NCI-H226 (cell line): ENCODE measurements around the gene OSBP.
"Not testable (repeated sequence)": the region's sequence is repeated elsewhere in the genome, so short reads cannot be mapped to it uniquely, and the experiment has no call there.

Experiments
- DNase-seq: peaks from one replicate; pipeline ENCODE4 v3.0.0-alpha.2; 2015

The OSBP gene

GRCh38 chr11:59615637-59616395 lies at the start of gene OSBP:
TSS of gene OSBP (minus strand) at chr11:59615774. CDS start at chr11:59615664, 110 bp downstream.
- peak; percentile 100 for DNase-seq

GRCh38 chr11:59660621-59661020 lies 45.0 kb upstream of the OSBP start:
- no peak for DNase-seq

DNA sequence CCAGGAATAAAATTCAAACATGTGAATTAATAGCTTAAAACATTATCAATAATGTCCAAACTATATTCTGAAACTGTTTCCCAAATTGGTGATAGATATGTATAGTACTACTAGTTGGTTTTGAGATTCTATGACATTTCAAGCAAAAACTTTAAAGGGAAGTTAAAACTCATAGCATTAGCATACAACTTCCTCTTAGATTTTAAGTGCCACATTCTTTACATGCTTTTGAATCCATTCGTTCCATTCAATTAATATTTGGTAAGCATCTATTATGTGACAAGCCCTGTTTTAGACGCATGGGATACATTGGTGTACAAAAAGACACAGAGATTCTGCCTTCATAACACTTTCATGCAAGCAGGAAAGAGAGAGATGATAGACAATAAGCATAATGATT lies 44.4 kb upstream of the OSBP start:
- no peak for DNase-seq

GRCh38 chr11:59658036-59658435 lies 42.5 kb upstream of the OSBP start:
- no peak for DNase-seq

DNA sequence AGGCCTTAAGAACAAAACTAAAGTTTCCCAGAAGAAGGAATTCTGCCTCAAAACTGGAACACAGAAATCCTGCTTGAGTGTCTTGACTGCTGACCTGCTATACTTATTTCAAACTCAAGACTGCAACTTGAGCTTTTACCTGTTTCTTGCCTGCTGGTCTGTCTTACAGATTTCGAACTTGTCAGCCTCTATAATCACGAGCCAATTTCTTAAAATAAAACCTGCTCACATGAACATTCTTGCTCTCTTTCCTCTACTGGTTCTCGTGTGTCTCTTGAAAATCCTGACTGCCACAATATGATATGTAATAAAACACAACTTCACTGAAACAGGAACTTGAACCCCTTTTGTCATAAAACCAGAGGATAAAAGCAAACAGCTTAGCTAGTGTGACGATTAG lies 39.3 kb upstream of the OSBP start:
- no peak for DNase-seq

GRCh38 chr11:59647245-59647980 lies 31.8 kb upstream of the OSBP start:
- no peak for DNase-seq

GRCh38 chr11:59644528-59644927 lies 29.0 kb upstream of the OSBP start:
- DNase-seq: no peak

DNA sequence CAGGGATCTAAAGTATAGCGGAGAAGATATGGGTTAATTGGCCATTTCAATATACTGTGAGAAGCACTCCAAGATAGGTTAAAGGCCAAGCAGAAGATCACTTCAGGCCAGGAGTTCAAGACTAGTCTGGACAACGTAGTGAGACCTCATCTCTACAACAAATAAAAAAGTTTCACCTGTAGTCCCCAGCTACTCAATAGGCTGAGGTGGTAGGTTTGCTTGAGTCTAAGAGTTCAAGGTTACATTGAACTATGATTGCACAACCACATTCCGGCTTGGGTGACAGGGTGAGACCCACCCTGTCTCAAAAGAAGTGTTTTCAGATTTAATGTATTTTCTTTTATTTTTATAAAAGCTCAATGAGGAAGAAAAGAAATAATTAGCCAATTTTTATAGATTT lies 27.8 kb upstream of the OSBP start:
- DNase-seq: no peak

DNA sequence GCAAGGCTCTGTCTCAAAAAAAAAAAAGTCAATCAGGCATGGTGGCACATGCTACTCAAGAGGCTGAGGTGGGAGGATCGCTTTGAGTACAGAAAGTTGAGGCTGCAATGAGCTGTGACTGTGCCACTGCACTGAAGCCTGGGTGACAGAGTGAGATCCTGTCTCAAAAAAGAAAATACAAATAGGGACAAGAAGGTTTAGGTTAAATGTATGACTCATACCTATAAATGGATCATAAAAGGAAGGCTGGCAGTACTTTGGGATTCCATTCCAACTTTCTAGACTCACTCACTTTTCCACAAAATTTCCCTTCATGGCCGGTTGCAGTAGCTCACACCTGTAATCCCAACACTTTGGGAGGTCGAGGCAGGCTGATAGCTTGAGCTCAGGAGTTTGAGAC lies 25.6 kb upstream of the OSBP start:
- no peak for DNase-seq

DNA sequence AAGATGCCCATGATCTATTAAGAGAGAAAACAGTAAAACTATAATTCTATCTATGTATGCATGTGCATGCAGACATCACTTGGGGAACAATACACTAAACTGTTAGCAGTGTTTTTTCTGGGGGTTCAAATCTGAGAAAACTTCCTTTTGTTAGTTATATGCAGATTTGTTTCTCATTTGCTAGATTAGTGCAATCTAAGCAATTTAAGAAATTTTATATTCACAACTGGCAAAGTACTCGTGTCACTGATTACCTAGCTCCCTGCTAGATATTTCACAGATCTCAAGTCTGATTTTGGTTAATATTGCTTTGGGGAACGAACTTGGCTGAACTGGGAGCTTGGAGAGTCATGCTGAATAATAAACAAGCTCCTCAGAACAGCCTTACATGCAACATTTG lies 14.9 kb upstream of the OSBP start:
- no peak for DNase-seq

DNA sequence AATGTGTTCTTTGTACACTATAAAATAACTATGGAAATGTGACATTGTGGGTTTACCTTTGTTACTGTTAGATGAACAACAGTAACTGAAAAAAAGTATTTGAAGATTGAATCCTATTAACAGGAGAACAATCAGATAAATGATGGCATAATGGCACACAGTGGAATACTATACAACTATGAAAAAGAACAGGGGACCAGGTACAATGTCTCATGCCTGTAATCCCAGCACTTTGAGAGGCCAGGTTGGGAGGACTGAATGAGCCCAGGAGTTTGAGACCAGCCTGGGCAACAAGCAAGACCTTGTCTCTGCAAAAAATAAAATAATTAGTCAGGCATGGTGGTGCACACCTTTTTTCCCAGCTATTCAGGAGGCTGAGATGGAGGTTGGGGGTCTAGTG lies 14.4 kb upstream of the OSBP start:
- DNase-seq: no peak

DNA sequence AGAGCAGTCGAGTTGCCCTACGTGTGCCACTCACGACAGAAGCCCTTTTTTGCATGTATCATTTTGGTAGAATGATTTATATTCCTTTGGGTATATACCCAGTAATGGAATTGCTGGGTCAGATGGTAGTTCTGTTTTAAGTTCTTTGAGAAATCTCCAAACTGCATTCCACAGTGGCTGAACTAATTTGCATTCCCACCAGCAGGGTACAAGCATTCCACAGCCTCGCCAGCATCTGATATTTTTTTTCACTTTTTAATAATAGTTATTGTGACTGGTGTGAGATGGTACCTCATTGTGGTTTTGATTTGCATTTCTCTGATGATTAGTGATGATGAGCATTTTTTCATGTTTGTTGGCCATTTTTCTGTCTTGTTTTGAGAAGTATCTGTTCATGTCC lies 11.4 kb upstream of the OSBP start:
- not testable (repeated sequence) for DNase-seq

GRCh38 chr11:59625703-59626102 lies 10.1 kb upstream of the OSBP start:
- no peak for DNase-seq

- no peak for DNase-seq
These were observed 2.3 kb upstream of the OSBP start for GRCh38 chr11:59617876-59618275.

- no peak for DNase-seq
These were observed 915 bp upstream of the OSBP start for GRCh38 chr11:59616396-59616982.

GRCh38 chr11:59615120-59615636 lies 396 bp downstream of the OSBP start:
- peak; percentile 34 for DNase-seq

DNA sequence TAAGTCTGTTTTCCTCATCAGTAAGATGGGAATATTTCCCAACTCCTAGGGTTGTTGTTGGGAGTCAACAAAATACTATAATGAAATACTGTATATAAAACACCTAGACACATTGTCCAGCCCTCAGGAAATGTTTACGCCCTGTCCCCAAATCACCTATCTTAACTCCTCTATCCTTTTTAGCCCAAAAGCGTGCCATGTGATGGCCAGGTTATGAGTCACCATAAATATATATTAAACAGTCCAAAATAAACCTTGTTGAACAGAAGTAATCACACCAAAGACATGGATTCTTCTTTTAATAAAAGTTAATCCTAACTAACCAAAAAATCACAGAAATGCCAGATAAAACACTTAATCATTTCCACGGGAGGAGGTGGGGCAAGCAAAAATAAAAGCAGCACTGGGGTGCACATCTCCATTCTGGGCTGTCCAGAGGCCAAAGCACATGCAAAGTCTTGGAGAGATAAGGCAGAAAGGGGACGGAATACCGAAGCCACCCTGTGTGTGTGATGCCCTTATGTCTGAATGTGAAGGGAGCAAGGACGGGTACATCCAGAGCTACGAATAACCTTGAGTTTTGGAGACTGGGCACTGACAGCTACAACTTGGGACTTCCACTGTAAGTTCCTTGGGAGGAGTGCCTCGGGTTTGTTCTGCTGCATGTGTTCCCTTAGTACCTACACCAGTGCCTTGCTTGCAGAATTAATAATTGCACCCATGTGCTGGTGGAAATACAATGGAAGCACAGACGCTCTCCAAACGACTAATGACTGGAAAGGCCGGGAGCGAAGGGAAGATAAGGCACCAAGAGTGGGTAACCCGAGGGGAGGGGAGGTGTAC lies 1.1 kb downstream of the OSBP start:
- no peak for DNase-seq

GRCh38 chr11:59611570-59612565 lies 3.7 kb downstream of the OSBP start:
- no peak for DNase-seq

GRCh38 chr11:59610289-59610688 lies 5.3 kb downstream of the OSBP start:
- DNase-seq: no peak

- DNase-seq: no peak
These were observed 7.7 kb downstream of the OSBP start for GRCh38 chr11:59607703-59608454.

DNA sequence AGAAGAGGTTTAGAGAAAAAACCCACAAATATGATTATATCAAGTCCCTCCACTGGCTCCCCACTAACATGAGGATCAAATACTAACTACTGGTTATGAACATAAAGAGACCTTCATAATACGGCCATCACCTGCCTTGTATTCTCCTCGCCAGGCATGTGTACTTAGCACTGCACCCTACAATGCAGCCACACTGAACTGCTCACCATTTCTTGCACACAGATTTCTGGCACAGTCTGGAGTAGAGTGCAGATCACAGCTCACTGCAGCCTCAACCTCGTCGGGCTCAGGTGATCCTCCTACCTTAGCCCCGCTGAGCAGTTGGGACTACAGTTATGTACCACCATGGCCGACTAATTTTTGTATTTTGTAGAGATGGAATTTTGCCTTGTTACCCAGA lies 13.1 kb downstream of the OSBP start:
- no peak for DNase-seq
